IPS-18a (cell line): Measurements from ENCODE around the gene CACNB4.
"Not testable (repeated sequence)": the region's sequence is repeated elsewhere in the genome, so short reads cannot be mapped to it uniquely, and the experiment has no call there.

ENCODE experiments used
- H3K27ac ChIP-seq: one replicate; pipeline ENCODE4 v1.5.1; 2013; ENCODE audit warnings: low read length
- H3K27me3 ChIP-seq: one replicate; pipeline ENCODE4 v1.6.1; 2013; ENCODE audit warnings: mild to moderate bottlenecking, low read length; ENCODE audit not compliant: control insufficient read depth, insufficient read depth
- H3K36me3 ChIP-seq: one replicate; pipeline ENCODE4 v1.6.1; 2013; ENCODE audit warnings: low read depth, low read length; ENCODE audit not compliant: control insufficient read depth
- H3K4me1 ChIP-seq: one replicate; pipeline ENCODE4 v1.6.1; 2013; ENCODE audit warnings: low read depth, low read length; ENCODE audit not compliant: control insufficient read depth
- H3K4me3 ChIP-seq: one replicate; pipeline ENCODE4 v1.5.1; 2013; ENCODE audit warnings: low read length
- H3K9ac ChIP-seq: one replicate; pipeline ENCODE4 v1.6.1; 2013; ENCODE audit warnings: mild to moderate bottlenecking, low read length, moderate library complexity
- H3K9me3 ChIP-seq: one replicate; pipeline ENCODE4 v1.6.1; 2013; ENCODE audit warnings: low read depth, low read length; ENCODE audit not compliant: control insufficient read depth

Gene CACNB4

GRCh38 chr2:151795646-151796240, 303.1 kb downstream of the CACNB4 start:
- Histone ChIP-seq H3K9ac (no peak overlapping the region), H3K27ac (no peak overlapping the region), H3K9me3 (no peaks in the 10 kb centered on the region), H3K4me1 (no peaks in the 10 kb centered on the region), H3K36me3 (peaks cover 4% of the 10 kb centered on the region), H3K4me3 (no peak overlapping the region), H3K27me3 (no peaks in the 10 kb centered on the region)

DNA sequence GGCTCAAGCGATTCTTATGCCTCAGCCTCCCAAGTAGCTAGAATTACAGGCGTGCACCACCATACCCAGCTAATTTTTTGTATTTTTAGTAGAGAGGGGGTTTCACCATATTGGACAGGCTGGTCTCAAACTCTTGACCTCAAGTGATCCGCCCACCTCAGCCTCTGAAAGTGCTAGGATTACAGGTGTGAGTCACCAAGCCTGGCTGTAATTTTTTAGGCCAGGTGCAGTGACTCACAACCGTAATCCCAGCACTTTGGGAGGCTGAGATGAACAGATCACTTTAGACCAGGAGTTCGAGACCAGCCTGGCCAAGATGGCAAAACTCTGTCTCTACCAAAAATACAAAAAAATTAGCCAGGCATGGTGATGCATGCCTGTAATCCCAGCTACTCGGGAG, 304.4 kb downstream of the CACNB4 start:
- not testable (repeated sequence) for H3K27ac ChIP-seq, H3K36me3 ChIP-seq, H3K4me1 ChIP-seq, H3K9ac ChIP-seq, H3K4me3 ChIP-seq, H3K9me3 ChIP-seq, H3K27me3 ChIP-seq

DNA sequence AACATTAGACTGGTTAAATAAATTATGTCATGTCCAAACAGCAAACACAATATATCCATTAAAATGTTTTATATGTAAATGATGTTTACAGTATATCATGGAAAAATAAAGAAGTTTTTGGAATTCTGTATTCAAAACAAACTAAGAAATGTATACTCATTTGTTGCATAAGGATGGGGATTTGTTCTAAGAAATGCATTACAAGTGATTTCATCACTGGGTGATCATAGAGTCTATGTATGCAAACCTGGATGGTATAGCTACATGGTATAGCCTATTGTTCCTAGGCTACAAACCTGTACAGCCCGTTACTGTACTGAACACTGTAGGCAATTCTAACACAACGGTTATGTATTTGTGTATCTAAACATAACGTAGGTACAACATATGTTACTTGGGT, 305.7 kb downstream of the CACNB4 start:
- peaks cover 4% of the 10 kb centered on the region for H3K36me3 ChIP-seq
- H3K9me3 ChIP-seq, result no peaks in the 10 kb centered on the region
- no peak overlapping the region for H3K4me3 ChIP-seq
- H3K9ac ChIP-seq, result no peak overlapping the region
- no peaks in the 10 kb centered on the region for H3K27me3 ChIP-seq
- no peak overlapping the region for H3K27ac ChIP-seq
- H3K4me1 ChIP-seq, result no peaks in the 10 kb centered on the region

DNA sequence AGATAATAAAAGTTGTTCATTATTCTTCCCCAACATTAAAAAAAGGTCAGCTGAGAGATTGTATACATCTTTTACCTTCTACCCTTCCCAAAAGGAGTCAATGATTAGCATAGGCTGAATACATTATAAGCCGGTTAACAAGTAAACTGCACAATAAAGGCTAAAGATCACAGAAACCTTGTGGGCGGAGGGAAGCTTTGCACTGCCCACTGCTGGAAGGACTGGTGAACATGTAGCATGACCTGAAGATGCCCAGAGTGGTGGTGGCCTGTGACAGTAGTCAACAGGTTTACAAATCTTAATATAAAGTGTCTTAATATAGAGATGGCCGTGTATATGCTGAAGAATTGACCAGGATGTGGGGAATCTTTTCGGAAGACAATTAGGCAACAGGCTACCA, 306.3 kb downstream of the CACNB4 start:
- Histone ChIP-seq H3K4me1 (no peaks in the 10 kb centered on the region), H3K27ac (no peak overlapping the region), H3K9me3 (no peaks in the 10 kb centered on the region), H3K36me3 (peaks cover 4% of the 10 kb centered on the region), H3K4me3 (no peak overlapping the region), H3K9ac (no peak overlapping the region), H3K27me3 (no peaks in the 10 kb centered on the region)

DNA sequence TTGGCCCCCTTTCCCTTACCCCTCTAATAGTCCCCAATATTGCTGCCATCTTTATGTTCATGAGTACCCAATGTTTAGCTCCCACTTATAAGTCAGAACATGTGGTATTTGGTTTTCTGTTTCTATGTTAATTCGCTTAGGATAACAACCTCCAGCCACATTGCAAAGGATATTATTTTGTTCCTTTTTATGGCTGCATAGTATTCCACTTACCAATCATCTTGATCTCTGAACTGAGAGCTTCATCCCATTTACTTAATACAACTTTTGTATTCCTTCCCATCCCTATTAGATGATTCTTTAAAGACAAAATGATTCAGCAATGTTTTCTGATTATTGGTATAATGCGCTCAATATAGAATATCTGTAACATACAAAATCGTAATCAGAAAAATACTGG, 307.3 kb downstream of the CACNB4 start:
- H3K4me3 ChIP-seq, result no peak overlapping the region
- H3K9me3 ChIP-seq, result no peaks in the 10 kb centered on the region
- H3K27me3 ChIP-seq, result no peaks in the 10 kb centered on the region
- H3K36me3 ChIP-seq, result peaks cover 4% of the 10 kb centered on the region
- no peak overlapping the region for H3K9ac ChIP-seq
- no peak overlapping the region for H3K27ac ChIP-seq
- peaks cover under 1% of the 10 kb centered on the region for H3K4me1 ChIP-seq

- no peak overlapping the region for H3K27ac ChIP-seq
- H3K9ac ChIP-seq, result no peak overlapping the region
- no peaks in the 10 kb centered on the region for H3K9me3 ChIP-seq
- no peaks in the 10 kb centered on the region for H3K36me3 ChIP-seq
- peaks cover 4% of the 10 kb centered on the region for H3K4me1 ChIP-seq
- H3K27me3 ChIP-seq, result no peaks in the 10 kb centered on the region
- H3K4me3 ChIP-seq, result no peak overlapping the region
Measured at GRCh38 chr2:151790689-151791088, 308.2 kb downstream of the CACNB4 start.

DNA sequence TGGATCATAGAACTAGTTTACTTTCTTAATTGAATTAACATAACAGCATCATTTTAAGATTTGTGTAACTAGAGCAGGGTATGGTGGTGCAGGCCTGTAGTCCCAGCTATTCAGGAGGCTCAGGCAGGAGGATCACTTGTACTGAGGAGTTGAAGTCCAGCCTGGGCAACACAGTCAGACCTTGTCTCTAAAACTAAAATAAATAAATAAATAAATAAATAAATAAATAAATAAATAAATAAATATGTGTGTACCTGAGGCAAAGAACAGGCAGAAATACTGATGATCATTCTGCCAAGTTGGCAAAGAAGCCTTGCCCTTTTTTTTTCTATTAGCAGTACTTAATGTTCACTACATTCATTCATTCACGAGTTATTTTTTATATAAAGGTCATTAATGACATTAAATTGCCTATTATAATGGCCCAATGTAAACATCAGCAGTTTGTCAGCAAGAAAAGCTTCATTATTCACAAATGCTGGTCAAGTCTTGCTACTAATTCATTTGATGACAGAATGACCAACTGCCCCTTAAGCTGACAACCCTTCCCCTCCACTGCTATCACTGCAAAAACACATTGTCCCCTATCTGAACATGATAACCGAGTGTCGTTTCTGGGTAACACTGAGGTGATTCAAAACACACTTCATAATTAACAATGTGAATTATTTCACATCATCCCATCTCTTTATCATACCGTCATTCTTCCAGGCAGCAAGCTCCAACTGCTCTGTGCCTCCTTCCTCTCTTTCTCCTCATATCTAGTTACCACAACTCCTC, 309.6 kb downstream of the CACNB4 start:
- H3K4me1 ChIP-seq, result peaks cover 4% of the 10 kb centered on the region

GRCh38 chr2:151786483-151786882, 312.4 kb downstream of the CACNB4 start:
- H3K9me3 ChIP-seq, result no peaks in the 10 kb centered on the region
- H3K27ac ChIP-seq, result no peak overlapping the region
- no peak overlapping the region for H3K4me3 ChIP-seq
- H3K27me3 ChIP-seq, result no peaks in the 10 kb centered on the region
- H3K36me3 ChIP-seq, result no peaks in the 10 kb centered on the region
- H3K4me1 ChIP-seq, result peaks cover 4% of the 10 kb centered on the region
- no peak overlapping the region for H3K9ac ChIP-seq

More for the DNA sequence above, 309.6 kb downstream of the CACNB4 start:
- Histone ChIP-seq H3K27ac (no peak overlapping the region), H3K9me3 (no peaks in the 10 kb centered on the region), H3K9ac (no peak overlapping the region), H3K36me3 (no peaks in the 10 kb centered on the region), H3K27me3 (no peaks in the 10 kb centered on the region), H3K4me3 (no peak overlapping the region)

DNA sequence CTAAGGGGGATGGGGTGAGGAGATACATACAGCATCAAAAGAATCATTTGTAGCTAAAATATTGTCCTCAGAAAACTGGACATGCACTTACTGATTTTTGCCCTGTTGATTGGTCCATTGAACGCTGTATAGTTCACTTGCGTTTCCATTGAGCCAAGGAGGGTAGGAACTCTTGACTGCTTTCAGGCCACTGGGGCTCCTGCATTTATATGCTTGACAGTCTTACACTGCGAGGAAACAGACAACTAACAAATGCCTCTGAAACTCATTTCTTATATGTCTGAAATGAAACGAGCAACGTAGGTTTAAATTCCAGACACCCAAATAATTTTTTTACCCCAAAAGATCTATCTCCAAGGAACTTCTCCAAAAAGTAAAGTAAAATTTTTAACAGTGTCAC, 312.8 kb downstream of the CACNB4 start:
- Histone ChIP-seq H3K27me3 (no peaks in the 10 kb centered on the region), H3K27ac (no peak overlapping the region), H3K9ac (no peak overlapping the region), H3K9me3 (no peaks in the 10 kb centered on the region), H3K4me3 (no peak overlapping the region), H3K4me1 (peaks cover 4% of the 10 kb centered on the region), H3K36me3 (no peaks in the 10 kb centered on the region)

- Histone ChIP-seq H3K4me3 (no peak overlapping the region), H3K9ac (no peak overlapping the region), H3K27me3 (no peaks in the 10 kb centered on the region), H3K27ac (no peak overlapping the region), H3K9me3 (no peaks in the 10 kb centered on the region), H3K36me3 (no peaks in the 10 kb centered on the region), H3K4me1 (peaks cover 4% of the 10 kb centered on the region)
Measured at GRCh38 chr2:151783133-151783520, 315.7 kb downstream of the CACNB4 start.
